Ishikawa (cell line): ENCODE data around the gene PLEKHA7.

Experiments used
- CEBPB ChIP-seq: IDR thresholded peaks from 2 replicates; pipeline ENCODE4 v1.6.1; 2012
- CREB1 ChIP-seq: IDR thresholded peaks from 2 replicates; pipeline ENCODE4 v1.6.1; 2012; ENCODE audit warnings: low read depth
- EGR1 ChIP-seq: IDR thresholded peaks from 2 replicates; pipeline ENCODE4 v1.6.1; 2012
- EP300 ChIP-seq: IDR thresholded peaks from 2 replicates; pipeline ENCODE4 v1.6.1; 2012; ENCODE audit warnings: borderline replicate concordance
- FOXM1 ChIP-seq: IDR thresholded peaks from 2 replicates; pipeline ENCODE4 v1.6.1; 2012; ENCODE audit warnings: low read depth, borderline replicate concordance
- NFIC ChIP-seq: IDR thresholded peaks from 2 replicates; pipeline ENCODE4 v1.6.1; 2012
- RAD21 ChIP-seq: IDR thresholded peaks from 2 replicates; pipeline ENCODE4 v1.6.1; 2012; ENCODE audit warnings: low read depth
- TAF1 ChIP-seq: IDR thresholded peaks from 2 replicates; pipeline ENCODE4 v1.6.1; 2012; ENCODE audit warnings: low read depth, mild to moderate bottlenecking
- TEAD4 ChIP-seq: IDR thresholded peaks from 2 replicates; pipeline ENCODE4 v1.6.1; 2012
- YY1 ChIP-seq: IDR thresholded peaks from 2 replicates; pipeline ENCODE4 v1.6.1; 2012; ENCODE audit warnings: low read depth
- ZBTB7A ChIP-seq: IDR thresholded peaks from 2 replicates; pipeline ENCODE4 v1.6.1; 2012; ENCODE audit warnings: low read depth
- TF ChIP-seq, protein P1 (sequence below): IDR thresholded peaks from 2 replicates; pipeline ENCODE4 v1.6.1; 2012; ENCODE audit warnings: low read depth, mild to moderate bottlenecking
- TF ChIP-seq, protein P2 (sequence below): IDR thresholded peaks from 2 replicates; pipeline ENCODE4 v1.6.1; 2012

DNA sequence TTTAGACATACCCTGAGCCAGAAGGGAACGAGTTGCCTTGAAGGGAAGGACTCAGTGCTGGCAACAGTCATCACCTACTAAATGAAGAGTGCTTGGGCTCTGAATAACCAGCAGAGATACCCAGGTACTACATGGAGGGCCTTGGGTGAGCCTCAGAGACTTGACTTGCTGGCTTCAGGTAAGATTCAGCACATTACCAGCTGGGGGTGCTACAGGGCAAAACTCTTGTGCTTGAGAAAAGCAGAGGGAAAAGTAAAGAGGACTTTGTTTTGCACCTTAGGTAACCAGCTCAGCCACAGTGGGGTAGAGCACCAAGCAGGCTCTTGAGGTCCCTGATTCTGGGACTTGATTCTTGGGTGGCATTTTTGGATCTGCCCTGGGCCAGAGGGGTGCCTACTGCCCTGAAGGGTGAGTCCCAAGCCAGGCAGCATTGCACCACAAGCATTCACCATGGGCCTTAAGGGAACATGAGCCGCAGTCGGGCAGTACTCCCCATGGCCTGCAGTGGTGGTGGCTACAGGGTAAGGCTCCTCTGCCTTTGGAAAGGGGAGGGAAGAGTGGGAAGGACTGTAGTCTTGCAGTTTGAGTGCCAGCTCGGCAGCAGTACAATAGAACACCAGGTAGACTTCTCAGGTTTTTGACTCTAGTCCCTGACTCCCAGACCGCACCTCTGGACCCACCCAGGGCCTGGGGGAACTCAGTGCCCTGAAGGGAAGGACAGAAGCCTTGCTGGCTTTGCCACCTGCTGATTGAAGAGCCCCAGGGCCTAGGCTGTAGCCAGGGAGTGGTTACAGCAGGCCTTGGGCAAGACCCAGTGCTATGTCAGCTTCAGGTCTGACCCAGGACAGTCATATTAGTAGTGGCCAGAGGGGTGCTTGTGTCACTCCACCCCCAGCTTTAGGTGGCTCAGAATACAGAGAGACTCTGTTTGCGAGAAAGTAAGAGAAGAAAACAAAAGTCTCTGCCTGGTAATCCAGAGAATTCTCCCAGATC, 22.7 kb upstream of the PLEKHA7 start:
- TF ChIP-seq EP300 (no peak), TEAD4 (no peak), RAD21 (peak; percentile 34; the same call in 1 of the 2 replicates), YY1 (no peak), TAF1 (no peak), EGR1 (no peak), NFIC (no peak), ZBTB7A (no peak), FOXM1 (no peak), CREB1 (no peak), CEBPB (no peak)
- TF ChIP-seq, protein P1, sequence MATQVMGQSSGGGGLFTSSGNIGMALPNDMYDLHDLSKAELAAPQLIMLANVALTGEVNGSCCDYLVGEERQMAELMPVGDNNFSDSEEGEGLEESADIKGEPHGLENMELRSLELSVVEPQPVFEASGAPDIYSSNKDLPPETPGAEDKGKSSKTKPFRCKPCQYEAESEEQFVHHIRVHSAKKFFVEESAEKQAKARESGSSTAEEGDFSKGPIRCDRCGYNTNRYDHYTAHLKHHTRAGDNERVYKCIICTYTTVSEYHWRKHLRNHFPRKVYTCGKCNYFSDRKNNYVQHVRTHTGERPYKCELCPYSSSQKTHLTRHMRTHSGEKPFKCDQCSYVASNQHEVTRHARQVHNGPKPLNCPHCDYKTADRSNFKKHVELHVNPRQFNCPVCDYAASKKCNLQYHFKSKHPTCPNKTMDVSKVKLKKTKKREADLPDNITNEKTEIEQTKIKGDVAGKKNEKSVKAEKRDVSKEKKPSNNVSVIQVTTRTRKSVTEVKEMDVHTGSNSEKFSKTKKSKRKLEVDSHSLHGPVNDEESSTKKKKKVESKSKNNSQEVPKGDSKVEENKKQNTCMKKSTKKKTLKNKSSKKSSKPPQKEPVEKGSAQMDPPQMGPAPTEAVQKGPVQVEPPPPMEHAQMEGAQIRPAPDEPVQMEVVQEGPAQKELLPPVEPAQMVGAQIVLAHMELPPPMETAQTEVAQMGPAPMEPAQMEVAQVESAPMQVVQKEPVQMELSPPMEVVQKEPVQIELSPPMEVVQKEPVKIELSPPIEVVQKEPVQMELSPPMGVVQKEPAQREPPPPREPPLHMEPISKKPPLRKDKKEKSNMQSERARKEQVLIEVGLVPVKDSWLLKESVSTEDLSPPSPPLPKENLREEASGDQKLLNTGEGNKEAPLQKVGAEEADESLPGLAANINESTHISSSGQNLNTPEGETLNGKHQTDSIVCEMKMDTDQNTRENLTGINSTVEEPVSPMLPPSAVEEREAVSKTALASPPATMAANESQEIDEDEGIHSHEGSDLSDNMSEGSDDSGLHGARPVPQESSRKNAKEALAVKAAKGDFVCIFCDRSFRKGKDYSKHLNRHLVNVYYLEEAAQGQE = no peak
- TF ChIP-seq, protein P2, sequence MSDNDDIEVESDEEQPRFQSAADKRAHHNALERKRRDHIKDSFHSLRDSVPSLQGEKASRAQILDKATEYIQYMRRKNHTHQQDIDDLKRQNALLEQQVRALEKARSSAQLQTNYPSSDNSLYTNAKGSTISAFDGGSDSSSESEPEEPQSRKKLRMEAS = no peak
